NCI-H2227 (cell line): ENCODE measurements around the gene CD160.
"Not testable (repeated sequence)": the region's sequence is repeated elsewhere in the genome, so short reads cannot be mapped to it uniquely, and the experiment has no call there.

Experiments used
- DNase-seq: peaks from one replicate; lab custom pipeline; 2025; ENCODE audit not compliant: unreplicated experiment; lab: John Stamatoyannopoulos, UW

Gene CD160

GRCh38 chr1:145758116-145758515 lies 38.8 kb downstream of the CD160 start:
- DNase-seq: no peak

- no peak for DNase-seq
Observed at GRCh38 chr1:145758575-145758974, 39.3 kb downstream of the CD160 start.

DNA sequence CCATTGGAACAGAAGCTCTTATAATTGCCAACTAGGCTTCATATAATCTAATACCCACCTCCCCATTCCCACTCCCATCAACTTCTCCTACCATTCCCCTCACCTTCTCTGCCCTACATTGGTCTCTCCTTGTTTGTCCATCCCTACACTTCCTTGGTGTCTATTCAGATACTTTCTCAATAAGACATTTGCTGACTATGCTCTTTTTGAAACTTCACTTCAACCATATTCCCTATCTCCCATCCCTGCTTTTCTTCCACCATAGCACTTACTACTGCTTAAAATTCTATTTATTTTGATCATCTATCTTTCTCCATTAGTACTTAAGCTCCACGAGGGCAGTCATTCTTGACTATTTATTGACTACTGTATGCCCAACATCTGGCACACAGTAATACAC lies 40.4 kb downstream of the CD160 start:
- DNase-seq: no peak

- DNase-seq: not testable (repeated sequence)
Observed at GRCh38 chr1:145760395-145760949, 41.2 kb downstream of the CD160 start.

DNA sequence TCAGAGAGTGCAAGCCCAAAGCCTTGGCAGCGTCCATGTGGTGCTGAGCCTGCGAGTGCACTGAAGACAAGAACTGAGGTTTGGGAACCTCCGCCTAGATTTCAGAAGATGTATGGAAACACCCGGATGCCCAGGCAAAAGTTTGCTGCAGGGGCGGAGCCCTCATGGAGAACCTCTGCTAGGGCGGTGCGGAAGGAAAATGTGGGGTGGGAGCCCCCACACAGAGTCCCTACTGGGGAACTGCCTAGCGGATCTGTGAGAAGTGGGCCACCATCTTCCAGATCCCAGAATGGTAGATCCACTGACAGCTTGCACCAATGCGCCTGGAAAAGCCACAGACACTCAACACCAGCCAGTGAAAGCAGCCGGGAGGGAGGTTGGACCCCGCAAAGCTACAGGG lies 42.2 kb downstream of the CD160 start:
- DNase-seq: not testable (repeated sequence)

- DNase-seq: not testable (repeated sequence)
Observed at GRCh38 chr1:145762001-145762400, 42.7 kb downstream of the CD160 start.

- not testable (repeated sequence) for DNase-seq
Observed at GRCh38 chr1:145764231-145764940, 45.1 kb downstream of the CD160 start.

DNA sequence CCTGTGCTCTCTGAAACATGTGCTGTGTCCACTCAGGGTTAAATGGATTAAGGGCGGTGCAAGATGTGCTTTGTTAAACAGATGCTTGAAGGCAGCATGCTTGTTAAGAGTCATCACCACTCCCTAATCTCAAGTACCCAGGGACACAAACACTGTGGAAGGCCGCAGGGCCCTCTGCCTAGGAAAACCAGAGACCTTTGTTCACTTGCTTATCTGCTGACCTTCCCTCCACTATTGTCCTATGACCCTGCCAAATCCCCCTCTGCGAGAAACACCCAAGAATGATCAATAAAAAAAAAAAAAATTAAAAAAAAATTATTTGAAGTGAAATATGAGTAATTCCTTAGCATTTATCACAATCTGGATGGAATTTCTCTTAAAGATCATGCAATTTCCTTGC lies 45.8 kb downstream of the CD160 start:
- not testable (repeated sequence) for DNase-seq

GRCh38 chr1:145765585-145766360 lies 46.5 kb downstream of the CD160 start:
- DNase-seq: not testable (repeated sequence)

DNA sequence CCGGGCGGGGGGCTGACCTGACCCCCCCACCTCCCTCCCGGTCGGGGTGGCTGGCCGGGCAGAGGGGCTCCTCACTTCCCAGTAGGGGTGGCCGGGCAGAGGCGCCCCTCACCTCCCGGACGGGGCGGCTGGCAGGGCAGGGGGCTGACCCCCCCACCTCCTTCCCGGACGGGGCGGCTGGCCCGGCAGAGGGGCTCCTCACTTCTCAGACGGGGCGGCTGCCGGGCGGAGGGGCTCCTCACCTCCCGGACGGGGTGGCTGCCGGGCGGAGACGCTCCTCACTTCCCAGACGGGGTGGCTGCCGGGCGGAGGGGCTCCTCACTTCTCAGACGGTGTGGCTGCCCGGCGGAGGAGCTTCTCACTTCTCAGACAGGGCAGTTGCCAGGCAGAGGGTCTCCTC lies 47.6 kb downstream of the CD160 start:
- not testable (repeated sequence) for DNase-seq

DNA sequence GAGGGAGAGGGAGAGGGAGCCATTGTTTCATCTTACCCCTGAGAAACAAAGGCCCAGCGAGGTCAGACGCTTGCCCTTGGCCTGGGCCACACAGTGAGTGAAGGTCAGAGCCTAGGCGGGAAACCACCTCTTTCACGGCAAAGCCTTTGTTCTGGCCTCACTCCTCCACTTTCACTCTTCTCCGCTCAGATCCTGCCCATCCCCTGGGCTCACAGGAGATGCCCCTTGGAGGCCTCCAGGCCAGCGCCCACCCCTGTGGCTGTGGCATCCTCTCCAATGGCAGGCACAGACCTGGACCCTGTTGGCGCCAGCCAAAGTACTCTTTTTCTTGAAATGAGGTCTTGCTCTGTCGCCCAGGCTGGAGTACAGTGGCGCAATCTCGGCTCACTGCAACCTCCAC lies 48.7 kb downstream of the CD160 start:
- not testable (repeated sequence) for DNase-seq

DNA sequence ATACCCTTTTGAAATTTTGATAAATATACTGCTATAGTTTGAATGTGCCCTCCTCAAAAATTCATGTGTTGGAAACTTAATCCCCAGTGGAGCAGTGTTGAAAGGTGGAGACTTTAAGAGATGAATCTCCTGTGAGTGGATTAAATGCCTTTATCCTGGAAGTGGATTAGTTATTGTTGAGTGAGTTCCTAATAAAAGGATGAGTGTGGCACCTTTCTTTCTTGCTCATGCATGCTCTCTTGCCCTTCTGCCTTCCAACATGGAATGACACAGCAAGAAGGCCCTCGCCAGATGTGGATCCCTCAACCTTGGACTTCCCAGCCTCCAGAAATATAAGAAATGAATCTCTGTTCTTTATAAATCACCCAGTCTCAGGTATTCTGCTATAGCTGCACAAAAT lies 51.8 kb downstream of the CD160 start:
- no peak for DNase-seq

- no peak for DNase-seq
Observed at GRCh38 chr1:145773423-145773822, 54.1 kb downstream of the CD160 start.

- DNase-seq: no peak
Observed at GRCh38 chr1:145777357-145778145, 58.3 kb downstream of the CD160 start.

GRCh38 chr1:145778146-145778540 lies 58.8 kb downstream of the CD160 start:
- no peak for DNase-seq

DNA sequence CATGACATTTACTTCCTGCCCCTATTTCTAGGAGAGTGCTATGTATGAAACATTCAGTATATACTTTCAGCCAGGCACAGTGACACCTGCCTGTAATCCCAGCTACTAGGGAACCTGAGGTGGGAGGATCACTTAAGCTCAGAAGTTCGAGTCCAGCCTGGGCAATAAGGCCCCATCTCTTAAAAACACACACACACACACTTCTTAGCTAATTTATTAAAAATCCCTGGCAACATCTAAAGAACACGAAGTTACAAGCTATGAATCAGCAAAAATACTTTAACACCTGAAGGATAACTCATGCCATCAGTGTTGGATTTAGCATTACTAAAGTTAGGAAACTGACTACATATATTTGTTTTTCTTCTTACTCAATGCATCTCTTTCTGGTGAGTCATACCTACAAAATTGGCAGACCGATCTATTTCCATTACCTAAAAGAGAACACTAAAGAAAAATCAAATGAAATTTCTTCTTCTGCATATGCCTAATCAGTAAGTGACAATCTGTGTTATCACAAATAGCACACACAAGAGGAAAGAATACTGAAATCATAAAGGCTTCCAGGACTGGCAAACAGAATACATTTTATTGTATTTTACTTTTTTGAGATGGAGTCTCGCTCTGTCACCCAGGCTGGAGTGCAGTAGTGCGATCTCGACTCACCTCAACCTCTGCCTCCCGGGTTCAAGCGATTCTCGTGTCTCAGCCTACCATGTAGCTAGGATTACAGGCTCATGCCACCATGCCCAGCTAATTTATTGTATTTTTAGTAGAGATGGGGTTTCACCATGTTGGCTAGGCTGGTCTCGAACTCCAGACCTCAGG lies 63.2 kb downstream of the CD160 start:
- DNase-seq: no peak

DNA sequence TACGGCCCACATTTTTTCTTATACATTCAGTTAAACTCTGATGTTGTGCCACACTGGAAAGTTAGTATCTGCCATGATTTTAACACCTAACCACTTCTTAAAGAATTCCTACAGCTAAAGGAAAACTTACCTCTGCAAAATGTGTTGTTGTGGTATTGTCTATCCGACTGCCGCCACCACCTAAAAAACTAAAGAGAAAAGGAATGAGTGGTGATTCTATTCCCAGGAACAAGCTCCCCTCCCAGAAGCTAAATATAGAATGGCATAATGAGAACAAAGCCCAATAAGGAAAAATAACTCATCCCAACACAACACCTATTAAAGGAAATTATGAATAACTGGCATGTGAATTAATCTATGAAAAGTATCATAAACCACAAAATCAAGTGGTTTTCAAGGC lies 65.1 kb downstream of the CD160 start:
- DNase-seq: no peak

GRCh38 chr1:145785547-145785946 lies 66.2 kb downstream of the CD160 start:
- DNase-seq: no peak

DNA sequence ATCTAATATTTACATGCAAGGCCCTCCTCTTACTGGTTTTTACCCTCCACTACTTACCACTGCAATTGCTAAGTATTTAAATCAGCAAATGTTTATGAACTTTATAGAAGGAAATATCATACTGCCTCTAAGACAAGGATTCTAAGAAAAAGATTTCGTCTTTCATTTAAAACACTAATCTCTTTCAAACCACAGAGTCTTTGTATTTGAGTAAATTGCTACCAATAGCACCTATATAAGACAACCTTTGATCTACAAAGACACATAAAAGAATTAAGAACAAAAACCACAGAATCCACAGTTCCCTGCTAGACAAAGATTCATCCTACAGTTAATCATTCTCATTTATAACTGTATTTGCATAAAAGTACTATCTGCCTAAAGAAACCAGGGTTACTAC lies 67.0 kb downstream of the CD160 start:
- DNase-seq: no peak

DNA sequence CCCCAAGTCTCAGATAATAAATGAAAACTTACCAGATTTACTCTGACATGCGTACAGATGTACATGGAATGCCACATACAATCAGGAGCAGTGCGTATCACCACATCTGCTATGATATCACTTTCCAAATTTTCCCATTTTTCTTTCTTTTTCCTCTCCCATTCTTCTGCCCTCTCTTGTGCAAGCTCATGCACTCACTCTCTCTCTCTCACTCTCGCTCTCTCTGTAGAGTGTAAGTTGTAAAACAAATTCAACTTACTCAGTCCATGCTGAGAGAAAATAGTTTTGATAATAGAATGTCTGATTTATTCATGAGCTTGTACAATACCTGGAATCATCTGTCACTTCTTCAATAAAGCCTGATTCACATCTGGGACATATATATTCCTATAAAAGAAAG lies 69.3 kb downstream of the CD160 start:
- DNase-seq: no peak
